ENCODE measurements around the gene SYT2.

Gene SYT2

GRCh38 chr1:202671399-202671798 lies 38.9 kb downstream of the SYT2 start:
- no peak for DNase-seq

- DNase-seq = no peak
These were observed 44.8 kb downstream of the SYT2 start for GRCh38 chr1:202665417-202665816.

GRCh38 chr1:202664083-202664482 lies 46.2 kb downstream of the SYT2 start:
- DNase-seq = no peak

GRCh38 chr1:202663131-202663530 lies 47.1 kb downstream of the SYT2 start:
- no peak for DNase-seq

GRCh38 chr1:202662081-202662480 lies 48.2 kb downstream of the SYT2 start:
- no peak for DNase-seq

GRCh38 chr1:202661136-202661845 lies 49.0 kb downstream of the SYT2 start:
- no peak for DNase-seq

GRCh38 chr1:202659974-202660373 lies 50.3 kb downstream of the SYT2 start:
- DNase-seq = no peak

GRCh38 chr1:202659541-202659940 lies 50.7 kb downstream of the SYT2 start:
- no peak for DNase-seq

- DNase-seq = no peak
These were observed 51.5 kb downstream of the SYT2 start for GRCh38 chr1:202658769-202659168.

- no peak for DNase-seq
These were observed 51.9 kb downstream of the SYT2 start for GRCh38 chr1:202658251-202658759.

GRCh38 chr1:202656951-202657646 lies 53.2 kb downstream of the SYT2 start:
- no peak for DNase-seq

- no peak for DNase-seq
These were observed 54.2 kb downstream of the SYT2 start for GRCh38 chr1:202656057-202656456.

- no peak for DNase-seq
These were observed 56.2 kb downstream of the SYT2 start for GRCh38 chr1:202654079-202654478.

GRCh38 chr1:202649553-202650392 lies 60.5 kb downstream of the SYT2 start:
- no peak for DNase-seq

- DNase-seq = no peak
These were observed 61.5 kb downstream of the SYT2 start for GRCh38 chr1:202648605-202649226.

GRCh38 chr1:202645097-202645476 lies 65.2 kb downstream of the SYT2 start:
- no peak for DNase-seq

GRCh38 chr1:202644219-202645096 lies 65.8 kb downstream of the SYT2 start:
- no peak for DNase-seq

GRCh38 chr1:202643397-202644218 lies 66.6 kb downstream of the SYT2 start:
- DNase-seq = no peak

GRCh38 chr1:202642619-202643291 lies 67.5 kb downstream of the SYT2 start:
- DNase-seq = no peak

GRCh38 chr1:202642212-202642611 lies 68.0 kb downstream of the SYT2 start:
- DNase-seq = no peak
